ENCODE measurements around the gene ZCWPW2.
A peak's percentile ranks its signal among the peaks of the same experiment; 100 is the strongest.

ZCWPW2 gene

GRCh38 chr3:28326458-28326926, 22.0 kb upstream of the ZCWPW2 start:
- H3K36me3 ChIP-seq (ENCODE audit: control insufficient read depth, insufficient read depth, low read length) = no peaks in the 10 kb centered on the region
- no CpG with 5 or more reads among the region's 2 CpGs for WGBS (ENCODE audit: insufficient coverage, insufficient read length)
- H3K4me3 ChIP-seq (ENCODE audit: low read length) = no peak overlapping the region
- no peaks in the 10 kb centered on the region for H3K9me3 ChIP-seq (ENCODE audit: control insufficient read depth, insufficient read depth, low read length)
- no peaks in the 10 kb centered on the region for H3K4me1 ChIP-seq (ENCODE audit: control insufficient read depth, insufficient read depth, low read length)
- H3K27ac ChIP-seq (ENCODE audit: low read length) = no peak overlapping the region
- DNase-seq (ENCODE audit: low read depth, low spot score) = no peak
- no peaks in the 10 kb centered on the region for H3K27me3 ChIP-seq (ENCODE audit: control insufficient read depth, insufficient read depth, low read length)

- Histone ChIP-seq H3K9me3 (ENCODE audit: control insufficient read depth, insufficient read depth, low read length) (no peaks in the 10 kb centered on the region), H3K27me3 (ENCODE audit: control insufficient read depth, insufficient read depth, low read length) (no peaks in the 10 kb centered on the region), H3K27ac (ENCODE audit: low read length) (no peak overlapping the region), H3K4me1 (ENCODE audit: control insufficient read depth, insufficient read depth, low read length) (no peaks in the 10 kb centered on the region), H3K36me3 (ENCODE audit: control insufficient read depth, insufficient read depth, low read length) (no peaks in the 10 kb centered on the region), H3K4me3 (ENCODE audit: low read length) (no peak overlapping the region)
- no CpG with 5 or more reads among the region's 4 CpGs for WGBS (ENCODE audit: insufficient coverage, insufficient read length)
- DNase-seq (ENCODE audit: low read depth, low spot score) = no peak
Observed at GRCh38 chr3:28328188-28329151, 20.1 kb upstream of the ZCWPW2 start.

GRCh38 chr3:28334552-28334951, 14.0 kb upstream of the ZCWPW2 start:
- Histone ChIP-seq H3K27ac (ENCODE audit: low read length) (no peak overlapping the region), H3K4me1 (ENCODE audit: control insufficient read depth, insufficient read depth, low read length) (no peaks in the 10 kb centered on the region), H3K36me3 (ENCODE audit: control insufficient read depth, insufficient read depth, low read length) (no peaks in the 10 kb centered on the region), H3K9me3 (ENCODE audit: control insufficient read depth, insufficient read depth, low read length) (no peaks in the 10 kb centered on the region), H3K4me3 (ENCODE audit: low read length) (no peak overlapping the region), H3K27me3 (ENCODE audit: control insufficient read depth, insufficient read depth, low read length) (no peaks in the 10 kb centered on the region)
- DNase-seq (ENCODE audit: low read depth, low spot score) = no peak

- Histone ChIP-seq H3K9me3 (ENCODE audit: control insufficient read depth, insufficient read depth, low read length) (no peaks in the 10 kb centered on the region), H3K4me3 (ENCODE audit: low read length) (no peak overlapping the region), H3K4me1 (ENCODE audit: control insufficient read depth, insufficient read depth, low read length) (no peaks in the 10 kb centered on the region), H3K27ac (ENCODE audit: low read length) (no peak overlapping the region), H3K27me3 (ENCODE audit: control insufficient read depth, insufficient read depth, low read length) (no peaks in the 10 kb centered on the region), H3K36me3 (ENCODE audit: control insufficient read depth, insufficient read depth, low read length) (no peaks in the 10 kb centered on the region)
- WGBS (ENCODE audit: insufficient coverage, insufficient read length) = 100% methylated on average over 1 of the region's 2 CpGs
- no peak for DNase-seq (ENCODE audit: low read depth, low spot score)
Observed at GRCh38 chr3:28335246-28335645, 13.3 kb upstream of the ZCWPW2 start.

- Histone ChIP-seq H3K36me3 (ENCODE audit: control insufficient read depth, insufficient read depth, low read length) (no peaks in the 10 kb centered on the region), H3K27ac (ENCODE audit: low read length) (no peak overlapping the region), H3K4me3 (ENCODE audit: low read length) (no peak overlapping the region), H3K9me3 (ENCODE audit: control insufficient read depth, insufficient read depth, low read length) (no peaks in the 10 kb centered on the region), H3K4me1 (ENCODE audit: control insufficient read depth, insufficient read depth, low read length) (no peaks in the 10 kb centered on the region), H3K27me3 (ENCODE audit: control insufficient read depth, insufficient read depth, low read length) (no peaks in the 10 kb centered on the region)
- no peak for DNase-seq (ENCODE audit: low read depth, low spot score)
Observed at GRCh38 chr3:28337230-28337629, 11.3 kb upstream of the ZCWPW2 start.

- no peaks in the 10 kb centered on the region for H3K9me3 ChIP-seq (ENCODE audit: control insufficient read depth, insufficient read depth, low read length)
- H3K36me3 ChIP-seq (ENCODE audit: control insufficient read depth, insufficient read depth, low read length) = no peaks in the 10 kb centered on the region
- no peak overlapping the region for H3K27ac ChIP-seq (ENCODE audit: low read length)
- no peaks in the 10 kb centered on the region for H3K4me1 ChIP-seq (ENCODE audit: control insufficient read depth, insufficient read depth, low read length)
- H3K4me3 ChIP-seq (ENCODE audit: low read length) = no peak overlapping the region
- H3K27me3 ChIP-seq (ENCODE audit: control insufficient read depth, insufficient read depth, low read length) = no peaks in the 10 kb centered on the region
- DNase-seq (ENCODE audit: low read depth, low spot score) = no peak
Observed at GRCh38 chr3:28343144-28343543, 5.4 kb upstream of the ZCWPW2 start.

GRCh38 chr3:28345690-28346089, 2.8 kb upstream of the ZCWPW2 start:
- H3K4me1 ChIP-seq (ENCODE audit: control insufficient read depth, insufficient read depth, low read length) = no peaks in the 10 kb centered on the region
- H3K36me3 ChIP-seq (ENCODE audit: control insufficient read depth, insufficient read depth, low read length) = no peaks in the 10 kb centered on the region
- no peak overlapping the region for H3K27ac ChIP-seq (ENCODE audit: low read length)
- WGBS (ENCODE audit: insufficient coverage, insufficient read length) = no CpG with 5 or more reads among the region's 1 CpG
- no peak for DNase-seq (ENCODE audit: low read depth, low spot score)
- no peak overlapping the region for H3K4me3 ChIP-seq (ENCODE audit: low read length)
- H3K9me3 ChIP-seq (ENCODE audit: control insufficient read depth, insufficient read depth, low read length) = no peaks in the 10 kb centered on the region
- H3K27me3 ChIP-seq (ENCODE audit: control insufficient read depth, insufficient read depth, low read length) = no peaks in the 10 kb centered on the region

- H3K27me3 ChIP-seq (ENCODE audit: control insufficient read depth, insufficient read depth, low read length) = no peaks in the 10 kb centered on the region
- no peaks in the 10 kb centered on the region for H3K36me3 ChIP-seq (ENCODE audit: control insufficient read depth, insufficient read depth, low read length)
- no peaks in the 10 kb centered on the region for H3K9me3 ChIP-seq (ENCODE audit: control insufficient read depth, insufficient read depth, low read length)
- H3K27ac ChIP-seq (ENCODE audit: low read length) = no peak overlapping the region
- no peak for DNase-seq (ENCODE audit: low read depth, low spot score)
- no CpG with 5 or more reads among the region's 16 CpGs for WGBS (ENCODE audit: insufficient coverage, insufficient read length)
- H3K4me3 ChIP-seq (ENCODE audit: low read length) = peak overlapping the region; percentile 51; the same call in 1 of the 2 replicates
- no peaks in the 10 kb centered on the region for H3K4me1 ChIP-seq (ENCODE audit: control insufficient read depth, insufficient read depth, low read length)
Observed at GRCh38 chr3:28347374-28348264, 902 bp upstream of the ZCWPW2 start.

GRCh38 chr3:28348265-28348628, 274 bp upstream of the ZCWPW2 start:
- no peak for DNase-seq (ENCODE audit: low read depth, low spot score)
- peak overlapping the region; percentile 51; the same call in 1 of the 2 replicates for H3K4me3 ChIP-seq (ENCODE audit: low read length)
- H3K9me3 ChIP-seq (ENCODE audit: control insufficient read depth, insufficient read depth, low read length) = no peaks in the 10 kb centered on the region
- no peak overlapping the region for H3K27ac ChIP-seq (ENCODE audit: low read length)
- no CpG with 5 or more reads among the region's 16 CpGs for WGBS (ENCODE audit: insufficient coverage, insufficient read length)
- H3K27me3 ChIP-seq (ENCODE audit: control insufficient read depth, insufficient read depth, low read length) = no peaks in the 10 kb centered on the region
- no peaks in the 10 kb centered on the region for H3K4me1 ChIP-seq (ENCODE audit: control insufficient read depth, insufficient read depth, low read length)
- H3K36me3 ChIP-seq (ENCODE audit: control insufficient read depth, insufficient read depth, low read length) = no peaks in the 10 kb centered on the region

GRCh38 chr3:28349469-28350000, 1.0 kb downstream of the ZCWPW2 start:
- Histone ChIP-seq H3K36me3 (ENCODE audit: control insufficient read depth, insufficient read depth, low read length) (no peaks in the 10 kb centered on the region), H3K27me3 (ENCODE audit: control insufficient read depth, insufficient read depth, low read length) (no peaks in the 10 kb centered on the region), H3K4me3 (ENCODE audit: low read length) (peak overlapping the region; percentile 51; the same call in 1 of the 2 replicates), H3K4me1 (ENCODE audit: control insufficient read depth, insufficient read depth, low read length) (no peaks in the 10 kb centered on the region), H3K27ac (ENCODE audit: low read length) (no peak overlapping the region), H3K9me3 (ENCODE audit: control insufficient read depth, insufficient read depth, low read length) (no peaks in the 10 kb centered on the region)
- no CpG with 5 or more reads among the region's 13 CpGs for WGBS (ENCODE audit: insufficient coverage, insufficient read length)
- no peak for DNase-seq (ENCODE audit: low read depth, low spot score)

All from iPS DF 6.9 (cell line).